Naive thymus-derived CD8-positive, alpha-beta T cell (primary cell): ENCODE results near the gene DERL3. TPM values are rescaled to one million over a fixed set of nuclear protein-coding genes. Genes with fewer than 3 reads are reported as not detected.

Source experiments
- ATAC-seq, 2 donors: fragments of 150-1000 bp; cut with Tn5 transposase in 1 of 2; sonication (Bioruptor Pico), chemical (Tn5 transposase) in 1 of 2; 1 replicate in 1 of 2; 2 replicates in 1 of 2; pipeline ENCODE4 v1.10.0; 2021; ENCODE audit warnings: mild to moderate bottlenecking in 2 of 2, moderate library complexity in 2 of 2
- POLR2A ChIA-PET: fragments of 350-600 bp; sonication (Branson Sonifier 250); formaldehyde crosslinking; loops from one replicate; lab custom pipeline; 2021; ENCODE audit warnings: antibody characterized with exemption; lab: Charles Lee
- DNase-seq, 10 donors: peaks; one replicate each; pipeline versions ENCODE4 v3.0.0 to v3.0.0-alpha.2; 2020 to 2022
- H3K27ac Mint-ChIP-seq, 10 donors: one replicate each; pipeline ENCODE4 v1.8.0; 2020 to 2022; ENCODE audit warnings: mild to moderate bottlenecking in 10 of 10, mixed read lengths in 10 of 10, moderate library complexity in 4 of 10, inconsistent platforms in 1 of 10
- H3K27me3 Mint-ChIP-seq, 5 donors: one replicate each; pipeline ENCODE4 v1.8.0; 2021 to 2022; ENCODE audit warnings: mixed read lengths in 5 of 5
- H3K36me3 Mint-ChIP-seq, 3 donors: one replicate each; pipeline ENCODE4 v1.8.0; 2020 to 2022; ENCODE audit warnings: mixed read lengths in 3 of 3, mild to moderate bottlenecking in 2 of 3, inconsistent platforms in 1 of 3
- H3K4me1 Mint-ChIP-seq, 4 donors: one replicate each; pipeline ENCODE4 v1.8.0; 2021 to 2022; ENCODE audit warnings: mixed read lengths in 4 of 4
- H3K4me3 Mint-ChIP-seq, 10 donors: one replicate each; pipeline ENCODE4 v1.8.0; 2020 to 2022; ENCODE audit warnings: mild to moderate bottlenecking in 10 of 10, mixed read lengths in 10 of 10, moderate library complexity in 6 of 10, inconsistent platforms in 1 of 10
- H3K9me3 Mint-ChIP-seq, 9 donors: one replicate each; pipeline ENCODE4 v1.8.0; 2020 to 2022; ENCODE audit warnings: mixed read lengths in 9 of 9, mild to moderate bottlenecking in 3 of 9, inconsistent platforms in 1 of 9, moderate library complexity in 1 of 9
- polyA plus RNA-seq, 3 donors: library from polyadenylated mRNA; unstranded; fragments of 300-500 nt; fragmentation: Illumina TruSeq; gene quantifications; one replicate each; pipeline ENCODE4 v1.2.3, GENCODE V29; 2021
- total RNA-seq, 8 experiments: library from RNA in 2 of 8; stranded (reverse) in 2 of 8; gene quantifications; one replicate each; pipeline ENCODE4 v1.2.3 and lab custom pipeline; 2021 to 2026

DERL3 gene
- total and polyA plus RNA-seq, 5 experiments from 2014 or later = 1.7 to 2.0 TPM; not detected in 3

DNA sequence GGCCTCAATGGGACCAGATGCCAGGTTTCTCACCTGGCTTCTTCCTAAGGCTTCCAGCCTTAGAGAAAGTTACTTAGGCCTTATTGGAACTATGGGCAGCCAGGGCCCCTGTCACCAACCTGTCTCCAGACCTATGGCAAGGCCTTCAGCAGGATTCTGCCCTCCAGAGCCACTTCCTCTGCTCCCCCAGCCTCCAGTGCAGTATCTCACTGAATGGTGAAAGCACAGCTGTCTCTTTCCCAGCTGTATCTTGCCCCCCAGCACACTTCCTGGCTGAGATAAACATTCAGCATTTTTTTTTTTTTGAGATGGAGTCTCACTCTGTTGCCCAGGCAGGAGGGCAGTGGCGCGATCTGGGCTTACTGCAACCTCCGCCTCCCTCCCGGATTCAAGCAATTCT is 20.4 kb upstream of the DERL3 start:
- peak overlapping the region in 3 of 10 donors; percentile 51 to 94 (median 81) for H3K27ac Mint-ChIP-seq
- H3K4me3 Mint-ChIP-seq = peak overlapping the region; percentile 50 to 98 (median 96)
- POLR2A ChIA-PET = interaction anchor here (0.6 to 3.0 kb wide), 4 partner anchors 10 to 37 kb away, joined by 3 to 52 read pairs (median 4); partner anchors contain the start of gene MIF
- H3K27me3 Mint-ChIP-seq = no peaks in the 10 kb centered on the region
- H3K9me3 Mint-ChIP-seq = no peaks in the 10 kb centered on the region
- peaks cover 0 to 13% (median 2%) of the 10 kb centered on the region in 3 donors for H3K36me3 Mint-ChIP-seq
- DNase-seq (no peak), ATAC-seq (no peak)
- H3K4me1 Mint-ChIP-seq = peaks cover 15 to 22% (median 20%) of the 10 kb centered on the region in 4 donors

DNA sequence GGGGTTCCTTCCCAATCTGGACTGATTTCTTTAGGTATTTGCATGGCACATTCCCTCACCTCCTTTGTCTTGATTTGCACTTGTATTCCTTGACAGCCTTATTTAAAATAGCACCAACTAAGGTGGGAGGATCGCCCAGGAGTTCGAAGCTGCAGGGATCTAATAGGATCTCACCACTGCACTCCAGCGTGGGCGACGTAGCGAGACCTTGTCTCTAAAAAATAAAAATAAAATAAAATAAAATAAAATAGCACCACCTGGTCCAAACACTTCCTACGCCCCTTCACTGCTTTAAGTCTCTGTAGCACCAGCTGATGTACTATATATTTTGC is 19.6 kb upstream of the DERL3 start:
- POLR2A ChIA-PET = interaction anchor here (0.6 to 3.0 kb wide), 5 partner anchors 20 to 89 kb away, joined by 3 to 52 read pairs (median 4); partner anchors contain the start of genes MIF and MMP11
- no peak for DNase-seq
- Mint-ChIP-seq H3K27me3 (no peaks in the 10 kb centered on the region), H3K4me1 (peaks cover 13 to 22% (median 20%) of the 10 kb centered on the region in 4 donors), H3K9me3 (no peaks in the 10 kb centered on the region), H3K36me3 (peaks cover 0 to 9% (median 2%) of the 10 kb centered on the region in 3 donors), H3K27ac (peak overlapping the region; percentile 81 to 96 (median 90)), H3K4me3 (peak overlapping the region; percentile 93 to 98 (median 96))
- ATAC-seq = no peak

DNA sequence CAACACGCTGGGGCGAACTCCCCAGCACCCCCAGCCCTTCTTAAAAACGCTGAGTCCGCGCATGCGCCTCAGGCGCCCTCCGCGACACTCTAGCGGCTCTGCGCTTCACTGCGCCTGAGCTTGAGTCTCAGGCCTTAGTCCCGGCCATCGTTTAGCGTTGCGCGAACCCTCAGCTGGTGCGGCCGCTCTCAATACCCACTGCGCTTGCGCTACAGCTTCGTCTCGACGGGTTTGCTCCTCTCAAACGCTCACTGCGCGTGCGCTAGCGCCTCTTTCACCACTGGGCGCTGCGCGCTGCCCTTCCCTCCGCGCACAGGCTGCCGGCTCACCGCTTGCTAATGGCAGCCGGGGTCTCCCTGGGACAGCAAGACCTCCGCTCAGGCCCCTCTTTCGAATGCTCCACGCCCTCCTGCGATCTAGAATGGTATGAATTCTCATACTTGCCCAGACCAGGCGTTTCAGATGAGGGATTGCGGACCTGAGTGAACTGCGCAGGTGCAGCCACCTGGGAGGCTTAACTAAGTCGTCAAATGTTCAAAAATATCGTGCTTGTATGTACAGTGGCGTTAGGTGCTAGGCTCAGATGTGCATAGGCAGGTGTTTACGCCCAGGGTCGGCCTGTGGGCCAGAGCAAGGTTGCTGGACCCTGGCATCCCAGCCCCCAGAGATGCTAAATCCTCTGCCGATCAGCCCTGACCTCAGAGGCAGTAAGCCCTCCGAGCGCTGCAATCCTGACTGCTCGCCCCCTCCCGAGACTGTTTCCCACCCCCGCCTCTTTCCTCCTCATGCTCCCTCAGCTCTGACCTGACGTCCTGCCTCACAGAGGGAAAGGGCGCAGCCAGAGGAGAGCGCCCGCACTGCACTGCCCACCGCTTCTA is 19.0 kb upstream of the DERL3 start, which contains the start of gene SLC2A11:
SLC2A11 (plus strand) TSS at position 270 of the 878 bp plus-strand sequence; CDS start at position 395, 125 bp downstream.
- Mint-ChIP-seq H3K4me3 (peak within 1 kb of the TSS; percentile 93 to 98 (median 96)), H3K36me3 (peaks cover 0 to 6% (median 2%) of the 10 kb centered on the region in 3 donors), H3K9me3 (no peaks in the 10 kb centered on the region), H3K27me3 (no peaks in the 10 kb centered on the region), H3K4me1 (peaks cover 13 to 22% (median 20%) of the 10 kb centered on the region in 4 donors), H3K27ac (peak within 1 kb of the TSS; percentile 81 to 96 (median 90))
- peak; percentile 93 to 94 for ATAC-seq
- POLR2A ChIA-PET = interaction anchor here (0.6 to 3.0 kb wide), 20 partner anchors 8 to 323 kb away, joined by 3 to 52 read pairs (median 4); partner anchors contain the start of genes C22orf15, DERL3, MIF and MMP11
- peak; percentile 85 to 97 (median 90) for DNase-seq

DNA sequence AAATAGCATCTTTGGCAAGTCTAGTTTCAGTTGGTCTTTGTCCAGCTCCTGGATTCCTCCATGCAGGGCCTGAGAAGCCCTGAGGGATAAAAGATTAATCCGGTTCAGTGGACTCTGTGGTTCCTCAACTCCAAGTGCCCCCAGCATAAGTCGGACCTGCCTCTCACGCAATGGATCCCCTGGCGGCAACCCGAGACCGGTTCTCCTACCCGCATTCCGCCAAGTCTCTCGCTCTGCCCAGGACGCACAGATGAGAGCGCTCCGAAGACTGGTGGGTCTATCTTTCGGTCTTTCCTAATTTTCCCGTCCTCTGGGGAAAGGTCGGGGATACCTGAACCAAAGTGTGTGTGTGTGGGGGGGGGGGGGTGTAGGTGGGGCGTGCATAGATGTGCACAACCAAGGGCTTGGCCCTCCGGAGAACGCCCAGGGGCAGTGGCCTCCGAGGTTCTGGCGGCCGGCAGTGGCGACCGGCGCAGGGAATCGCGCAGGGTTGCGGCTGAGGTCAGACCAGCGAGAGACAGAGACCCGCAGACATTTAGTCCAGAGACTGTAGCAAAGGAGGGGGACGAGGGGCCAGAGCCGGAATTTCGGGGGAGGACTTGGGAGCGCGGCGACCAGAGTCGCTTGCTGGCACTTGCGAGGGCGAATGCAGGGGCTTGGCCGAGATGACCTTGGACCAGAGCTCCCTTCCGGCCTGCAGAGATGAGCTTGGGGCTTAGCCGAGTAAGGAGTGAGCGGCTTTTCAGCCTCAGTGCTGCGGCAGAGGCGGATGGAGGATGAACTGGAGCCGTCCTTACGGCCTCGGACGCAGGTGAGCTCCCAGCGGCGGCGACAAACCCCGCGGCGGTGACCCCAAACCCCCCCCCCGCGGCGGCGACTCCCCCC is 18.2 kb upstream of the DERL3 start:
- Mint-ChIP-seq H3K27ac (peak overlapping the region in 9 of 10 donors; percentile 31 to 94 (median 84)), H3K27me3 (no peaks in the 10 kb centered on the region), H3K36me3 (no peaks in the 10 kb centered on the region), H3K9me3 (no peaks in the 10 kb centered on the region), H3K4me1 (peaks cover 9 to 21% (median 19%) of the 10 kb centered on the region in 4 donors), H3K4me3 (peak overlapping the region; percentile 93 to 98 (median 96))
- ATAC-seq = peak; percentile 41 to 46
- POLR2A ChIA-PET = interaction anchor here (0.6 to 3.0 kb wide), 17 partner anchors 7 to 162 kb away, joined by 3 to 52 read pairs (median 5); partner anchors contain the start of genes C22orf15, DERL3, MIF and MMP11
- DNase-seq = peak in 2 of 10 donors; percentile 13 to 16

DNA sequence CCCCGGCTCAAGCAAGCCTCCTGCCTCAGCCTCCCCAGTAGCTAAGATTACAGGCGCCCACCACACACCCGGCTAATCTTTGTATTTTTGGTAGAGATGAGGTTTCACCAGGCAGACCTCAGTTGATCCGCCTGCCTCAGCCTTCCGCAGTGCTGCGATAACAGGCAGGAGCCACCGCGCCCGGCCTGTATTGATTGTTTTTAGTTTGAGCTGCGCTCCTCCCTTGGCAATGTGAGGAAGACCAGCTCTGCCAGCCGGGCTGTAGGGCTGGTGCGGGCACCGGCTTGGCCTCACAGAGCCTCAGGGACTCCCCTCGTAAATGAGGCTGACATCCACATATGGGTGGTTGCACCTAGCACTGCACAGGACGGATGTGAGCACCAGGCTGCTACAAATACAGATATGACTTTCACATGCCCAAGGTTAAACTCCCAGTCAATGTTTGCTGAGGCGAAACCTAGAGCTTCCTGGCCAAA is 11.4 kb upstream of the DERL3 start:
- no peaks in the 10 kb centered on the region for H3K9me3 Mint-ChIP-seq
- ATAC-seq = no peak
- peak overlapping the region in 2 of 10 donors; percentile 3 to 8 for H3K4me3 Mint-ChIP-seq
- POLR2A ChIA-PET = interaction anchor here (0.8 to 1.2 kb wide), 3 partner anchors 7 to 79 kb away, joined by 3 to 5 read pairs (median 5); partner anchors contain the start of gene SLC2A11
- H3K36me3 Mint-ChIP-seq = no peaks in the 10 kb centered on the region
- DNase-seq = no peak
- H3K27ac Mint-ChIP-seq = no peak overlapping the region
- H3K27me3 Mint-ChIP-seq = no peaks in the 10 kb centered on the region
- peaks cover 0 to 24% (median 4%) of the 10 kb centered on the region in 4 donors for H3K4me1 Mint-ChIP-seq

DNA sequence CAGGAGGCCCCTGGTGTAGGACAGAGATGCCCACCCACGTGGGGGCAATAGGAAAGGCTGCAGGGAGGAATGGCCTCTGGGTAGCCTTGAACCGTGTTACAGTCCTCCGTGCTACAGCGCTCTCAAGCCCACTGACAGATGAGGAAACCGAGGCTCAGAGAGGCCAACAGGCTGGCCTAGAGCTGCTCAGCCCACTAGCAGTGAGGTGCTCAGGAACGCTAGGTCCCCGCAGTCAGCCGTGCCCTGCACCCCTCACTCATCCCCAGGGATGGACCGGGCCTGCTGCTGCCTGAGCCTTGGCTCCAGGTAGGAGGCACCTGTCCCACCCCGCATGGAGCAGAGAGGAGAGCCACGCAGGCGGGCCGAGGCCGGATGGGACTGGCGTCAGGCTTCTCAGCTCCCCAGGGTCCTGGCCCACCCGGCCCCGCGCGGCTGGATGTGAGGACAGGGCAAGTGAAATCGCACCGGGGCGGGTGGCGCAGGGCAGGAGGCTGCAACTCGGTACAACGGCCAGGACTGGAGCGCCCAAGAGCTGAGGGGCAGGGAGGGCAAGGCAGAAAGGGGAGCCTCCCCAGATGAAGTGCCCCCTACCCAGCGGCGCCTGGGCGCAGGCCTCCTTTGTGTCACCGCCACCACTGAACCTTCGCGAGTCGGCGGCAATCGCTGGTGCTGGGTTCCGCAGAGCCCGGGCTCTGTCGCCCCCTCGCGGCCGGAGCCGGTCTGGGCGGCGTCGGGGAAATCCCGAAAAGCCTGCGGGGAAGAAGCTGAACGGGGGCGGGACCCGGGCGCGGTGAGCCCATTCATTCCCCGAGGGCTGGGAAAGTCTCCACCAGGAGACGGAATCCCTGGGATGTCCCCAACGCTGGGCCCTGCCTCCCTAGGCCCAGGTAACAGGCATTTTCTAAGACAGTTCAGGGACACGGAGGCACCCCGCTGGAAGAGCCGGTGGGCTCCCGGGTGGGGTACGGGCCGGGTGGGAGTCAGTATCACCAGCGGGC is 10.5 kb upstream of the DERL3 start:
- Mint-ChIP-seq H3K27me3 (no peaks in the 10 kb centered on the region), H3K9me3 (no peaks in the 10 kb centered on the region), H3K4me1 (peaks cover 0 to 31% (median 4%) of the 10 kb centered on the region in 4 donors), H3K27ac (no peak overlapping the region), H3K4me3 (peak overlapping the region in 2 of 10 donors; percentile 33 to 55), H3K36me3 (no peaks in the 10 kb centered on the region)
- DNase-seq = peak; percentile 73 to 91 (median 84)
- POLR2A ChIA-PET = interaction anchor here (0.8 to 1.2 kb wide), 3 partner anchors 8 to 78 kb away, joined by 3 to 5 read pairs (median 5); partner anchors contain the start of gene SLC2A11
- peak; percentile 96 to 97 for ATAC-seq

DNA sequence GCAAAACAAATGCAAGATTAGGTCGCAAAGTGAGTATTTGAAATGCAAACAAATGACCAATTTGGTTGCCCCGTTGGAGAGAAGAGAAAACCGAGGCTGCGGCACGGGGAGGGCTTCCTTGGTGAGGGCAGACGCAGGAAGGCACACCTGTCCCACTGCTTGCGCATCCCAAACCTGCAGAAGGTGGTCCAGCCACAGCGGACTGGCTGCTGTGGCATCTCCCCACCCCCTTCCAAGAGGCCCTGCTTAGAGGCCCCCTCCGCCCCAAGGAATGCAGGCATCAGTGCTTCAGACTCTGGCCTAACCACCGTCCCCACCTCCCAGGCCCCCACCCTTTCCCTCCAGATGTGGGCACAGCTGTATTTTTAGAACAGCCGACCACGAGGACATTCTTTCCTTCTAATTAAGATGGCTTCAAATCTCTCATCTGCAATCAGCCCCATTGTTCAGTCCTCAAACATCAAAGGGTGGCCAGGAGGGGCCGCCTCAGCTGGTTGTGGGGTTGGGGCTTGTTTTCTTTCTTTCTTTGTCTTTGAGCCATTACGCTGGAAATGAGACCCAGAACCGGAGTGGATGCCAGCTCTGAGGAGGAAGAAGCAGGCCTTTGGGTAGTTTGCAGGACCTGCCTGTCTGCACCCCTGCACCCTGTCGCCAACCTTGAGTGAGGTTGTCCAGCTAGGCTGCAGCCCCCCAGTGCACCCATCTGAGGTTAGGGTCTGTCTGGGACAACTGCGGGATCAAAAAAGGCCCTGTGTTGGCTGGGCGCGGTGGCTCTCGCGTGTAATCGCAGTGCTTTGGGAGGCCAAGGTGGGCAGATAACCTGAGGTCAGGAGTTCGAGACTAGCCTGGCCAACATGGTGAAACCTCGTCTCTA is 9.4 kb upstream of the DERL3 start:
- Mint-ChIP-seq H3K36me3 (no peaks in the 10 kb centered on the region), H3K4me1 (peaks cover 0 to 35% (median 4%) of the 10 kb centered on the region in 4 donors), H3K27ac (no peak overlapping the region), H3K27me3 (no peaks in the 10 kb centered on the region), H3K9me3 (no peaks in the 10 kb centered on the region), H3K4me3 (no peak overlapping the region)
- DNase-seq (peak in 1 of 10 donors; percentile 45), ATAC-seq (no peak)
- POLR2A ChIA-PET = no interaction called here

DNA sequence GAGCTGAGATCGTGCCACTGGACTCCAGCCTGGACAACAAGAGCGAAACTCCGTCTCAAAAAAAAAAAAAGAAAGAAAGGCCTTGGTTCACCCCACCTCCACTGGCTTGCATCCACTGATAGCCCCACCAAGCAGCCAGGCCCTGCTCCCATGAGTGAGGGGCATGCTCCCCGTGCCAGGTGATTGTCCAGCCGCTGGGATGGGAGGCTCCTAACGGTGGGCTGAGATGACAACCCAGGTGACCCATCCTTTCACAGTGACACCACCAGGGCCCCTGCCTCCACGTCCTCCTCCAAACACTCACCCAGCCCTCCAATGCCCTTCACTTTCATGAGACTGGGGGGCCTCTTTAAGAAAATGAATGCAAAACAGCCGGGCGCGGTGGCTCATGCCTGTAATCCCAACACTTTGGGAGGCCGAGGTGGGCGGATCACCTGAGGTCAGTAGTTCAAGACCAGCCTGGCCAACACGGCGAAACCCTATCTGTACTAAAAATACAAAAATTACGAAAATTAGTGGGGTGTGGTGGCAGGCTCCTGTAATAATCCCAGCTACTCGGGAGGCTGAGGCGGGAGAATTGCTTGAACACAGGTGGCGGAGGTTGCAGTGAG is 8.6 kb upstream of the DERL3 start:
- no peaks in the 10 kb centered on the region for H3K36me3 Mint-ChIP-seq

DNA sequence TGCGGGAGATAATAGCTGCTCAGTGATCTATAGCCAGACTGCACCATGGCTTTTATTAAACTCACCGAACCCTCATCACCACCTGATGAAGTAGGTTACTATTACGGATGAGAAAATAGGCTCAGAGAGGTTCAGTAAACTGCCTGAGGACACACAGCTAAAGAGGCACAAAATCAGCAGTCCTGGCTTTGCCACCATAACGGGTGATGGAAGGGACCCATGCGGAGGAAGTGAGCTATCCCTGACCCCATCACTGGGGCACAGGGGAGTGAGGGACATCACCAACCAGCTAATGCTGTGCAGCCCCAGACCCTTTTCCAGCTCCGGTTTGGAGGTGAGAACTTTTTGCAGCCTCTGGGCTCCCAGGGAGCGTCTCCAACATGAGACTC is 7.3 kb upstream of the DERL3 start:
- ATAC-seq (no peak), DNase-seq (no peak)
- Mint-ChIP-seq H3K4me3 (no peak overlapping the region), H3K9me3 (no peaks in the 10 kb centered on the region), H3K27ac (no peak overlapping the region), H3K36me3 (no peaks in the 10 kb centered on the region), H3K27me3 (no peaks in the 10 kb centered on the region), H3K4me1 (peaks cover 0 to 46% (median 4%) of the 10 kb centered on the region in 4 donors)
- POLR2A ChIA-PET = interaction anchor here (0.6 to 1.1 kb wide), 3 partner anchors 8 to 682 kb away, joined by 3 read pairs; no protein-coding TSS in a partner anchor

More for the DNA sequence above, 8.6 kb upstream of the DERL3 start:
- Mint-ChIP-seq H3K4me3 (no peak overlapping the region), H3K9me3 (no peaks in the 10 kb centered on the region), H3K4me1 (peaks cover 0 to 42% (median 4%) of the 10 kb centered on the region in 4 donors), H3K27me3 (no peaks in the 10 kb centered on the region), H3K27ac (no peak overlapping the region)
- no peak for ATAC-seq
- no peak for DNase-seq
- POLR2A ChIA-PET = interaction anchor here (1.1 kb wide), 1 partner anchor 83 kb away, joined by 3 read pairs; no protein-coding TSS in a partner anchor
